ENCODE measurements around the gene TWIST2.

GRCh38 chr2:238939521-238940403 lies 91.9 kb downstream of the TWIST2 start:
- no peak for TF ChIP-seq POLR2A (IDR thresholded peaks at IDR 0.05)
- TF ChIP-seq CTCF (IDR thresholded peaks at IDR 0.05) = no peak
